HG03439 (cell line): ENCODE results near the gene PNPLA7.

Experiments
- ATAC-seq: cut with Tn5 transposase; IDR thresholded peaks from one replicate; pipeline ENCODE4 v1.9.1; 2021; ENCODE audit warnings: mild to moderate bottlenecking, moderate library complexity; ENCODE audit not compliant: unreplicated experiment

Gene PNPLA7

GRCh38 chr9:137462986-137463930 is 86.9 kb downstream of the PNPLA7 start:
- no peak for ATAC-seq

- ATAC-seq: no peak
Observed at GRCh38 chr9:137462396-137462985, 87.7 kb downstream of the PNPLA7 start.

GRCh38 chr9:137461663-137462395 is 88.4 kb downstream of the PNPLA7 start:
- ATAC-seq: peak; percentile 46

- ATAC-seq: no peak
Observed at GRCh38 chr9:137461316-137461662, 88.9 kb downstream of the PNPLA7 start.

GRCh38 chr9:137460363-137461315 is 89.6 kb downstream of the PNPLA7 start:
- ATAC-seq: no peak

- no peak for ATAC-seq
Observed at GRCh38 chr9:137459601-137460362, 90.4 kb downstream of the PNPLA7 start.

- peak; percentile 55 for ATAC-seq
Observed at GRCh38 chr9:137459152-137459600, 91.0 kb downstream of the PNPLA7 start, which contains the start of gene NSMF. TSS of gene NSMF (minus strand) at chr9:137459334. CDS start at chr9:137459102, 232 bp downstream.

GRCh38 chr9:137458194-137459151 is 91.7 kb downstream of the PNPLA7 start:
- no peak for ATAC-seq

- no peak for ATAC-seq
Observed at GRCh38 chr9:137457406-137458193, 92.6 kb downstream of the PNPLA7 start.

- no peak for ATAC-seq
Observed at GRCh38 chr9:137456864-137457405, 93.3 kb downstream of the PNPLA7 start.

- no peak for ATAC-seq
Observed at GRCh38 chr9:137456061-137456863, 93.9 kb downstream of the PNPLA7 start.

- no peak for ATAC-seq
Observed at GRCh38 chr9:137455359-137455991, 94.7 kb downstream of the PNPLA7 start.

GRCh38 chr9:137454597-137455358 is 95.4 kb downstream of the PNPLA7 start:
- no peak for ATAC-seq

GRCh38 chr9:137454145-137454596 is 96.0 kb downstream of the PNPLA7 start:
- ATAC-seq: no peak

GRCh38 chr9:137453643-137454081 is 96.5 kb downstream of the PNPLA7 start:
- no peak for ATAC-seq
